GM13977 (cell line): ENCODE results near the gene GRIN3B.

Source experiments
- DNase-seq: peaks from one replicate; pipeline ENCODE4 v3.0.0; 2012; ENCODE audit warnings: low spot score
- CTCF ChIP-seq: IDR thresholded peaks from 2 replicates; pipeline ENCODE4 v1.5.1; 2012; ENCODE audit warnings: mild to moderate bottlenecking, control low read depth; ENCODE audit not compliant: insufficient read depth; ENCODE audit errors: extremely low read depth, missing control alignments
- in situ Hi-C: fragments of 300-500 bp; cut with MboI; formaldehyde crosslinking; loops from one replicate; pipeline ENCODE4 v1.12.0; 2022; ENCODE audit warnings: low sequenced_read_pairs, low pct_unique_long_range_greater_than_20kb, mixed read lengths, inconsistent platforms; ENCODE audit not compliant: unreplicated experiment

GRIN3B gene

GRCh38 chr19:976476-976875 lies 23.7 kb upstream of the GRIN3B start:
- no peak for DNase-seq
- TF ChIP-seq CTCF, result no peak
- in situ Hi-C loops, result no loop called here

- in situ Hi-C loops, result no loop called here
- no peak for TF ChIP-seq CTCF
- no peak for DNase-seq
Measured at GRCh38 chr19:977058-977464, 23.2 kb upstream of the GRIN3B start.

- TF ChIP-seq CTCF, result no peak
- peak; percentile 90 for DNase-seq
- in situ Hi-C loops, result no loop called here
Measured at GRCh38 chr19:979318-979741, 20.9 kb upstream of the GRIN3B start.

GRCh38 chr19:980133-980998 lies 19.9 kb upstream of the GRIN3B start:
- in situ Hi-C loops, result loop anchor here (5.0 to 10.0 kb wide), 2 partner anchors 58 to 126 kb away; partner anchors contain the start of genes CFD and ELANE
- DNase-seq, result no peak
- TF ChIP-seq CTCF, result no peak

GRCh38 chr19:982567-983170 lies 17.6 kb upstream of the GRIN3B start:
- peak; percentile 97 for DNase-seq
- peak; percentile 98 for TF ChIP-seq CTCF
- in situ Hi-C loops, result loop anchor here (5.0 to 10.0 kb wide), 2 partner anchors 60 to 128 kb away; partner anchors contain the start of genes CFD and ELANE

GRCh38 chr19:984165-984967 lies 15.9 kb upstream of the GRIN3B start, which contains the start of gene WDR18:
Gene WDR18 (plus strand): TSS chr19:984345. CDS start chr19:984354, 9 bp downstream.
- DNase-seq, result peak; percentile 100
- peak; percentile 12 for TF ChIP-seq CTCF
- in situ Hi-C loops, result loop anchor here (5.0 to 10.0 kb wide), 2 partner anchors 62 to 130 kb away; partner anchors contain the start of genes CFD and ELANE
